ENCODE measurements around the gene FHIT.
A peak's percentile ranks its signal among the peaks of the same experiment; 100 is the strongest.
"Not testable (repeated sequence)": the region's sequence is repeated elsewhere in the genome, so short reads cannot be mapped to it uniquely, and the experiment has no call there.

The FHIT gene

GRCh38 chr3:61117045-61117898, 134.0 kb downstream of the FHIT start:
- no peak for DNase-seq (ENCODE audit: low read depth in 2 of 3, low spot score in 1 of 3)

- no peak for DNase-seq (ENCODE audit: low read depth in 2 of 3, low spot score in 1 of 3)
These were observed 136.8 kb downstream of the FHIT start for GRCh38 chr3:61114316-61114953.

GRCh38 chr3:61111825-61112224, 139.4 kb downstream of the FHIT start:
- DNase-seq (ENCODE audit: low read depth in 2 of 3, low spot score in 1 of 3) = peak in 1 of 3 donors; percentile 1

- DNase-seq (ENCODE audit: low read depth in 2 of 3, low spot score in 1 of 3) = no peak
These were observed 140.7 kb downstream of the FHIT start for GRCh38 chr3:61110576-61110975.

GRCh38 chr3:61108247-61109019, 142.8 kb downstream of the FHIT start:
- DNase-seq (ENCODE audit: low read depth in 2 of 3, low spot score in 1 of 3) = no peak

- DNase-seq (ENCODE audit: low read depth in 2 of 3, low spot score in 1 of 3) = no peak
These were observed 156.6 kb downstream of the FHIT start for GRCh38 chr3:61094608-61095007.

- DNase-seq (ENCODE audit: low read depth in 2 of 3, low spot score in 1 of 3) = no peak
These were observed 157.9 kb downstream of the FHIT start for GRCh38 chr3:61093364-61093763.

- no peak for DNase-seq (ENCODE audit: low read depth in 2 of 3, low spot score in 1 of 3)
These were observed 158.4 kb downstream of the FHIT start for GRCh38 chr3:61092870-61093269.

GRCh38 chr3:61090389-61091169, 160.7 kb downstream of the FHIT start:
- DNase-seq (ENCODE audit: low read depth in 2 of 3, low spot score in 1 of 3) = no peak

GRCh38 chr3:61087465-61087864, 163.8 kb downstream of the FHIT start:
- DNase-seq (ENCODE audit: low read depth in 2 of 3, low spot score in 1 of 3) = no peak

- no peak for DNase-seq (ENCODE audit: low read depth in 2 of 3, low spot score in 1 of 3)
These were observed 169.7 kb downstream of the FHIT start for GRCh38 chr3:61081554-61081953.

- no peak for DNase-seq (ENCODE audit: low read depth in 2 of 3, low spot score in 1 of 3)
These were observed 170.4 kb downstream of the FHIT start for GRCh38 chr3:61080737-61081445.

GRCh38 chr3:61078048-61078752, 173.1 kb downstream of the FHIT start:
- no peak for DNase-seq (ENCODE audit: low read depth in 2 of 3, low spot score in 1 of 3)

- no peak for DNase-seq (ENCODE audit: low read depth in 2 of 3, low spot score in 1 of 3)
These were observed 173.7 kb downstream of the FHIT start for GRCh38 chr3:61077551-61077950.

GRCh38 chr3:61074783-61075182, 176.5 kb downstream of the FHIT start:
- no peak for DNase-seq (ENCODE audit: low read depth in 2 of 3, low spot score in 1 of 3)

GRCh38 chr3:61073566-61074165, 177.6 kb downstream of the FHIT start:
- no peak for DNase-seq (ENCODE audit: low read depth in 2 of 3, low spot score in 1 of 3)

GRCh38 chr3:61068084-61068483, 183.2 kb downstream of the FHIT start:
- no peak for DNase-seq (ENCODE audit: low read depth in 2 of 3, low spot score in 1 of 3)

GRCh38 chr3:61066800-61067199, 184.5 kb downstream of the FHIT start:
- no peak for DNase-seq (ENCODE audit: low read depth in 2 of 3, low spot score in 1 of 3)

GRCh38 chr3:61066222-61066621, 185.0 kb downstream of the FHIT start:
- DNase-seq (ENCODE audit: low read depth in 2 of 3, low spot score in 1 of 3) = not testable (repeated sequence)

Data from stimulated activated CD4-positive, alpha-beta T cell treated with anti-CD3 and anti-CD28 coated beads, Interleukin-12 subunit alpha, Interleukin-12 subunit beta, amount 100 ng/mL, for 48 hours (primary cell).